ENCODE results near the gene LSAMP. TPM values are rescaled to one million over a fixed set of nuclear protein-coding genes. Genes with fewer than 3 reads are reported as not detected.

LSAMP gene
- total and polyA plus RNA-seq, 2 donors (not counting 1 experiment from before 2014, with no cell fraction given) = not detected

GRCh38 chr3:116000311-116000710 is 445.0 kb downstream of the LSAMP start:
- H3K4me3 Mint-ChIP-seq = no peak overlapping the region
- H3K9me3 ChIP-seq (ENCODE audit: control extremely low read depth in 1 of 3, control insufficient read depth in 2 of 3, insufficient read depth in 1 of 3, low read length in 2 of 3) = no peaks in the 10 kb centered on the region
- H3K27me3 ChIP-seq (replicated peaks in 1 of 4; ENCODE audit: control extremely low read depth in 1 of 4, control insufficient read depth in 3 of 4, insufficient read depth in 4 of 4, low read length in 3 of 4) = no peaks in the 10 kb centered on the region
- H3K27ac Mint-ChIP-seq = no peak overlapping the region
- no peaks in the 10 kb centered on the region for H3K4me1 ChIP-seq (ENCODE audit: control insufficient read depth in 2 of 2, insufficient read depth in 2 of 2, low read length in 2 of 2)
- TF ChIP-seq EZH2 (IDR thresholded peaks at IDR 0.05; ENCODE audit: borderline replicate concordance, insufficient read depth, low read depth, low read length, poor library complexity, severe bottlenecking) (no peak), CTCF (IDR thresholded peaks at IDR 0.05) (no peak)
- ChIA-PET POLR2A (no interaction called here), CTCF (no interaction called here)
- 87% methylated on average over 2 of the region's 3 CpGs for WGBS (ENCODE audit: insufficient coverage)
- no peak overlapping the region for H3K4me3 ChIP-seq (ENCODE audit: control extremely low read depth in 1 of 5, extremely low read depth in 1 of 5, insufficient read depth in 1 of 5, low read depth in 2 of 5, low read length in 4 of 5)
- H3K27me3 Mint-ChIP-seq = no peaks in the 10 kb centered on the region
- H4K20me1 ChIP-seq (ENCODE audit: control insufficient read depth, insufficient read depth, low read length, poor library complexity, severe bottlenecking) = no peaks in the 10 kb centered on the region
- H2AFZ ChIP-seq (ENCODE audit: insufficient read depth, low read depth, low read length, poor library complexity, severe bottlenecking) = no peak overlapping the region
- no peaks in the 10 kb centered on the region for H3K36me3 ChIP-seq (replicated peaks in 1 of 2; ENCODE audit: control extremely low read depth in 1 of 2, control insufficient read depth in 1 of 2, extremely low read depth in 1 of 2, insufficient read depth in 2 of 2, low read length in 1 of 2)
- ATAC-seq (ENCODE audit: low read depth) (no peak), DNase-seq (no peak)
- no peak overlapping the region for H3K9ac ChIP-seq (ENCODE audit: low read length)
- intact Hi-C loops (cut with micrococcal nuclease) = no loop called here
- no peaks in the 10 kb centered on the region for H3K4me1 Mint-ChIP-seq
- H3K79me2 ChIP-seq (ENCODE audit: control insufficient read depth, insufficient read depth, low read length) = no peaks in the 10 kb centered on the region
- H3K9me3 Mint-ChIP-seq (ENCODE audit: insufficient read depth) = peaks cover 4% of the 10 kb centered on the region
- H3K4me2 ChIP-seq (replicated peaks; ENCODE audit: low read depth, low read length, poor library complexity, severe bottlenecking) = no peak overlapping the region
- no peak overlapping the region for H3K27ac ChIP-seq (ENCODE audit: low read length in 2 of 2)

- ChIA-PET POLR2A (no interaction called here), CTCF (no interaction called here)
- Mint-ChIP-seq H3K27me3 (no peaks in the 10 kb centered on the region), H3K9me3 (ENCODE audit: insufficient read depth) (peaks cover 4% of the 10 kb centered on the region), H3K4me1 (no peaks in the 10 kb centered on the region), H3K4me3 (no peak overlapping the region), H3K27ac (no peak overlapping the region)
- Histone ChIP-seq H3K4me1 (ENCODE audit: control insufficient read depth in 2 of 2, insufficient read depth in 2 of 2, low read length in 2 of 2) (no peaks in the 10 kb centered on the region), H3K9ac (ENCODE audit: low read length) (no peak overlapping the region), H2AFZ (ENCODE audit: insufficient read depth, low read depth, low read length, poor library complexity, severe bottlenecking) (no peak overlapping the region), H3K79me2 (ENCODE audit: control insufficient read depth, insufficient read depth, low read length) (no peaks in the 10 kb centered on the region), H4K20me1 (ENCODE audit: control insufficient read depth, insufficient read depth, low read length, poor library complexity, severe bottlenecking) (no peaks in the 10 kb centered on the region), H3K4me3 (ENCODE audit: control extremely low read depth in 1 of 5, extremely low read depth in 1 of 5, insufficient read depth in 1 of 5, low read depth in 2 of 5, low read length in 4 of 5) (no peak overlapping the region), H3K4me2 (replicated peaks; ENCODE audit: low read depth, low read length, poor library complexity, severe bottlenecking) (no peak overlapping the region), H3K27ac (ENCODE audit: low read length in 2 of 2) (no peak overlapping the region), H3K9me3 (ENCODE audit: control extremely low read depth in 1 of 3, control insufficient read depth in 2 of 3, insufficient read depth in 1 of 3, low read length in 2 of 3) (no peaks in the 10 kb centered on the region), H3K36me3 (replicated peaks in 1 of 2; ENCODE audit: control extremely low read depth in 1 of 2, control insufficient read depth in 1 of 2, extremely low read depth in 1 of 2, insufficient read depth in 2 of 2, low read length in 1 of 2) (no peaks in the 10 kb centered on the region), H3K27me3 (replicated peaks in 1 of 4; ENCODE audit: control extremely low read depth in 1 of 4, control insufficient read depth in 3 of 4, insufficient read depth in 4 of 4, low read length in 3 of 4) (no peaks in the 10 kb centered on the region)
- TF ChIP-seq CTCF (IDR thresholded peaks at IDR 0.05) (no peak), EZH2 (IDR thresholded peaks at IDR 0.05; ENCODE audit: borderline replicate concordance, insufficient read depth, low read depth, low read length, poor library complexity, severe bottlenecking) (no peak)
- WGBS (ENCODE audit: insufficient coverage) = 61% methylated on average over 3 of the region's 4 CpGs
- DNase-seq (no peak), ATAC-seq (ENCODE audit: low read depth) (no peak)
- intact Hi-C loops (cut with micrococcal nuclease) = no loop called here
Measured at GRCh38 chr3:115999613-116000012, 445.7 kb downstream of the LSAMP start.
